ENCODE measurements around the gene UBE2QL1.

GRCh38 chr5:6456766-6457370, 8.2 kb downstream of the UBE2QL1 start:
- TF ChIP-seq CTCF (tag by site-specific recombination; IDR thresholded peaks at IDR 0.05) (no peak), ZNF114 (tag by site-specific recombination; IDR thresholded peaks at IDR 0.05) (no peak), WT1 (tag by site-specific recombination; IDR thresholded peaks at IDR 0.05) (no peak), ZNF223 (tag by site-specific recombination; IDR thresholded peaks at IDR 0.05) (no peak), ZFP69B (tag by site-specific recombination; IDR thresholded peaks at IDR 0.05) (no peak)
- TF ChIP-seq, protein P1, sequence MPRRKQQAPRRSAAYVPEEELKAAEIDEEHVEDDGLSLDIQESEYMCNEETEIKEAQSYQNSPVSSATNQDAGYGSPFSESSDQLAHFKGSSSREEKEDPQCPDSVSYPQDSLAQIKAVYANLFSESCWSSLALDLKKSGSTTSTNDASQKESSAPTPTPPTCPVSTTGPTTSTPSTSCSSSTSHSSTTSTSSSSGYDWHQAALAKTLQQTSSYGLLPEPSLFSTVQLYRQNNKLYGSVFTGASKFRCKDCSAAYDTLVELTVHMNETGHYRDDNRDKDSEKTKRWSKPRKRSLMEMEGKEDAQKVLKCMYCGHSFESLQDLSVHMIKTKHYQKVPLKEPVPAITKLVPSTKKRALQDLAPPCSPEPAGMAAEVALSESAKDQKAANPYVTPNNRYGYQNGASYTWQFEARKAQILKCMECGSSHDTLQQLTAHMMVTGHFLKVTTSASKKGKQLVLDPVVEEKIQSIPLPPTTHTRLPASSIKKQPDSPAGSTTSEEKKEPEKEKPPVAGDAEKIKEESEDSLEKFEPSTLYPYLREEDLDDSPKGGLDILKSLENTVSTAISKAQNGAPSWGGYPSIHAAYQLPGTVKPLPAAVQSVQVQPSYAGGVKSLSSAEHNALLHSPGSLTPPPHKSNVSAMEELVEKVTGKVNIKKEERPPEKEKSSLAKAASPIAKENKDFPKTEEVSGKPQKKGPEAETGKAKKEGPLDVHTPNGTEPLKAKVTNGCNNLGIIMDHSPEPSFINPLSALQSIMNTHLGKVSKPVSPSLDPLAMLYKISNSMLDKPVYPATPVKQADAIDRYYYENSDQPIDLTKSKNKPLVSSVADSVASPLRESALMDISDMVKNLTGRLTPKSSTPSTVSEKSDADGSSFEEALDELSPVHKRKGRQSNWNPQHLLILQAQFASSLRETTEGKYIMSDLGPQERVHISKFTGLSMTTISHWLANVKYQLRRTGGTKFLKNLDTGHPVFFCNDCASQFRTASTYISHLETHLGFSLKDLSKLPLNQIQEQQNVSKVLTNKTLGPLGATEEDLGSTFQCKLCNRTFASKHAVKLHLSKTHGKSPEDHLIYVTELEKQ (tag by site-specific recombination; IDR thresholded peaks at IDR 0.05; ENCODE audit: borderline replicate concordance) = no peak
- TF ChIP-seq, protein P2, sequence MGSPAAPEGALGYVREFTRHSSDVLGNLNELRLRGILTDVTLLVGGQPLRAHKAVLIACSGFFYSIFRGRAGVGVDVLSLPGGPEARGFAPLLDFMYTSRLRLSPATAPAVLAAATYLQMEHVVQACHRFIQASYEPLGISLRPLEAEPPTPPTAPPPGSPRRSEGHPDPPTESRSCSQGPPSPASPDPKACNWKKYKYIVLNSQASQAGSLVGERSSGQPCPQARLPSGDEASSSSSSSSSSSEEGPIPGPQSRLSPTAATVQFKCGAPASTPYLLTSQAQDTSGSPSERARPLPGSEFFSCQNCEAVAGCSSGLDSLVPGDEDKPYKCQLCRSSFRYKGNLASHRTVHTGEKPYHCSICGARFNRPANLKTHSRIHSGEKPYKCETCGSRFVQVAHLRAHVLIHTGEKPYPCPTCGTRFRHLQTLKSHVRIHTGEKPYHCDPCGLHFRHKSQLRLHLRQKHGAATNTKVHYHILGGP (tag by site-specific recombination; IDR thresholded peaks at IDR 0.05) = no peak
- TF ChIP-seq, protein P3, sequence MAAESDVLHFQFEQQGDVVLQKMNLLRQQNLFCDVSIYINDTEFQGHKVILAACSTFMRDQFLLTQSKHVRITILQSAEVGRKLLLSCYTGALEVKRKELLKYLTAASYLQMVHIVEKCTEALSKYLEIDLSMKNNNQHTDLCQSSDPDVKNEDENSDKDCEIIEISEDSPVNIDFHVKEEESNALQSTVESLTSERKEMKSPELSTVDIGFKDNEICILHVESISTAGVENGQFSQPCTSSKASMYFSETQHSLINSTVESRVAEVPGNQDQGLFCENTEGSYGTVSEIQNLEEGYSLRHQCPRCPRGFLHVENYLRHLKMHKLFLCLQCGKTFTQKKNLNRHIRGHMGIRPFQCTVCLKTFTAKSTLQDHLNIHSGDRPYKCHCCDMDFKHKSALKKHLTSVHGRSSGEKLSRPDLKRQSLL (tag by site-specific recombination; IDR thresholded peaks at IDR 0.05) = no peak
- TF ChIP-seq, protein P4, sequence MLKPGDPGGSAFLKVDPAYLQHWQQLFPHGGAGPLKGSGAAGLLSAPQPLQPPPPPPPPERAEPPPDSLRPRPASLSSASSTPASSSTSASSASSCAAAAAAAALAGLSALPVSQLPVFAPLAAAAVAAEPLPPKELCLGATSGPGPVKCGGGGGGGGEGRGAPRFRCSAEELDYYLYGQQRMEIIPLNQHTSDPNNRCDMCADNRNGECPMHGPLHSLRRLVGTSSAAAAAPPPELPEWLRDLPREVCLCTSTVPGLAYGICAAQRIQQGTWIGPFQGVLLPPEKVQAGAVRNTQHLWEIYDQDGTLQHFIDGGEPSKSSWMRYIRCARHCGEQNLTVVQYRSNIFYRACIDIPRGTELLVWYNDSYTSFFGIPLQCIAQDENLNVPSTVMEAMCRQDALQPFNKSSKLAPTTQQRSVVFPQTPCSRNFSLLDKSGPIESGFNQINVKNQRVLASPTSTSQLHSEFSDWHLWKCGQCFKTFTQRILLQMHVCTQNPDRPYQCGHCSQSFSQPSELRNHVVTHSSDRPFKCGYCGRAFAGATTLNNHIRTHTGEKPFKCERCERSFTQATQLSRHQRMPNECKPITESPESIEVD (tag by site-specific recombination; IDR thresholded peaks at IDR 0.05) = no peak

All from HEK293 (cell line).